ENCODE measurements around the gene AMPD3. TPM values are rescaled to one million over a fixed set of nuclear protein-coding genes. Genes with fewer than 3 reads are reported as not detected.

AMPD3 gene
- total RNA-seq, 2 experiments from 2014 or later, result 13.2 to 14.1 TPM

DNA sequence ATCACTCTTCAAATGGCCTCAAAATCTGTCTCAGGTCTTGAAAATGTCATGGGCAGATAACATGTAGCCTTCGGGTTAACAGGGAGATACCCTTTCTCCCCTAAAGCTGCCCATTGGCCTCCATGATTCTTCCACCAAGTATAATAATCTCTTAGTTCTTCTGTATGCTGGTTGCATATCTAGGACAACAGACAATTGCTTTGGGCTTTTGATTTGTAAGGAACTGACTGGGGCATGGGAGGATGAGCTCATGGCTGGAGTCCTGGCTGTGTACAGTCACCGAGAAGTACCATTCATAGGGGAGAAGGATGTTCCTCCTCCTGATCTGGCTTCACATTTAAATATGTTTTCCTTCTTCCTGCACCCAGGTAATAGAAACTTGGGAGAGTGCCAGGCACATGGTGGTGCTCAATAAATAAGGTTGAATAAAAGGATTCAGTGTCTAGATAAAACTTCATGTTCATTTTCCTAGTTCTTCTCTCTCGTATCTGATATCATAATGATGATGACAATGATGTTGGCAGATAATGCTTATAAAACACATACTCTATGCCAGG is 2.8 kb upstream of the AMPD3 start:
- H3K4me3 Mint-ChIP-seq, result peak overlapping the region; percentile 94
- Histone ChIP-seq H3K4me3 (ENCODE audit: low read length) (no peak overlapping the region), H3K27ac (ENCODE audit: low read depth in 1 of 2, low read length in 2 of 2) (peak overlapping the region in 1 of 2 donors; percentile 64), H3K4me1 (ENCODE audit: insufficient read depth, low read length) (peaks cover 54% of the 10 kb centered on the region), H3K36me3 (ENCODE audit: insufficient read depth, low read length) (no peaks in the 10 kb centered on the region), H3K9me3 (ENCODE audit: control insufficient read depth in 1 of 2, insufficient read depth in 1 of 2, low read length in 2 of 2) (no peaks in the 10 kb centered on the region), H3K27me3 (ENCODE audit: control insufficient read depth in 1 of 2, insufficient read depth in 2 of 2, low read length in 2 of 2) (no peaks in the 10 kb centered on the region)
- TF ChIP-seq, protein P1, sequence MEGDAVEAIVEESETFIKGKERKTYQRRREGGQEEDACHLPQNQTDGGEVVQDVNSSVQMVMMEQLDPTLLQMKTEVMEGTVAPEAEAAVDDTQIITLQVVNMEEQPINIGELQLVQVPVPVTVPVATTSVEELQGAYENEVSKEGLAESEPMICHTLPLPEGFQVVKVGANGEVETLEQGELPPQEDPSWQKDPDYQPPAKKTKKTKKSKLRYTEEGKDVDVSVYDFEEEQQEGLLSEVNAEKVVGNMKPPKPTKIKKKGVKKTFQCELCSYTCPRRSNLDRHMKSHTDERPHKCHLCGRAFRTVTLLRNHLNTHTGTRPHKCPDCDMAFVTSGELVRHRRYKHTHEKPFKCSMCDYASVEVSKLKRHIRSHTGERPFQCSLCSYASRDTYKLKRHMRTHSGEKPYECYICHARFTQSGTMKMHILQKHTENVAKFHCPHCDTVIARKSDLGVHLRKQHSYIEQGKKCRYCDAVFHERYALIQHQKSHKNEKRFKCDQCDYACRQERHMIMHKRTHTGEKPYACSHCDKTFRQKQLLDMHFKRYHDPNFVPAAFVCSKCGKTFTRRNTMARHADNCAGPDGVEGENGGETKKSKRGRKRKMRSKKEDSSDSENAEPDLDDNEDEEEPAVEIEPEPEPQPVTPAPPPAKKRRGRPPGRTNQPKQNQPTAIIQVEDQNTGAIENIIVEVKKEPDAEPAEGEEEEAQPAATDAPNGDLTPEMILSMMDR (IDR thresholded peaks at IDR 0.05), result no peak
- H3K9me3 Mint-ChIP-seq, result no peaks in the 10 kb centered on the region
- intact Hi-C loops (cut with DNase I, micrococcal nuclease), result loop anchor here in 1 of 2 experiments (10.0 kb wide), 3 partner anchors 157 to 697 kb away; partner anchors contain the start of genes SBF2 and ZBED5
- peaks cover 13% of the 10 kb centered on the region for H3K36me3 Mint-ChIP-seq (ENCODE audit: low read depth)
- peak in 1 of 14 experiments; percentile 34 for DNase-seq
- CTCF ChIA-PET, result interaction anchor here (1.1 to 3.2 kb wide), 4 partner anchors 9 to 89 kb away, joined by 3 to 22 read pairs (median 4); partner anchors contain the start of gene RNF141
- H3K27me3 Mint-ChIP-seq, result no peaks in the 10 kb centered on the region
- H3K27ac Mint-ChIP-seq, result peak overlapping the region; percentile 95
- POLR2A ChIA-PET, result interaction anchor here (0.9 to 1.3 kb wide), 5 partner anchors 10 to 356 kb away, joined by 3 to 4 read pairs (median 3); partner anchors contain the start of gene EIF4G2
- peaks cover 65% of the 10 kb centered on the region for H3K4me1 Mint-ChIP-seq (ENCODE audit: low read depth)
- no peak for ATAC-seq (ENCODE audit: poor library complexity)

DNA sequence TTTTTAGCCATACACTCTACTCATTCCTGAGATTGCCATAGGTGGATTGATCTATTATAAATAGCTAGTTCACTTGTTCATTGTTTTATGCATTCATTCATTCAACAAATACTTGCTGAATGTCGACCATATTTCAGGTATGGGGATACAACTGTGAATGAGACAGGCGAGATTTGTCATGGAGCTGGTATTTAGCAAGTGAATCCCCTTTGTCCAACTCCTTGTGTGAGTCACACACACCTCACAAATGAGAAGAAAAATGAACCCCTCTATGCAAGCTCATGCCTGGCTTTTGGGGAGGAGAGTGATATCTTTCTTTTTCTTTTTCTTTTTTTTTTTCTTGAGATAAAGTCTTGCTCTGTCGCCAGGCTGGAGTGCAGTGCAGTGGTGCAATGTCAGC is 1.8 kb upstream of the AMPD3 start:
- H3K27ac Mint-ChIP-seq, result peak overlapping the region; percentile 95

More for the DNA sequence above, 1.8 kb upstream of the AMPD3 start:
- Mint-ChIP-seq H3K9me3 (no peaks in the 10 kb centered on the region), H3K36me3 (ENCODE audit: low read depth) (peaks cover 13% of the 10 kb centered on the region), H3K27me3 (no peaks in the 10 kb centered on the region), H3K4me3 (no peak overlapping the region), H3K4me1 (ENCODE audit: low read depth) (peaks cover 75% of the 10 kb centered on the region)
- no peaks in the 10 kb centered on the region for H3K9me3 ChIP-seq (ENCODE audit: control insufficient read depth in 1 of 2, insufficient read depth in 1 of 2, low read length in 2 of 2)
- H3K4me3 ChIP-seq (ENCODE audit: low read length), result no peak overlapping the region
- intact Hi-C loops (cut with DNase I, micrococcal nuclease), result loop anchor here in 1 of 2 experiments (10.0 kb wide), 3 partner anchors 158 to 698 kb away; partner anchors contain the start of genes SBF2 and ZBED5
- peaks cover 63% of the 10 kb centered on the region for H3K4me1 ChIP-seq (ENCODE audit: insufficient read depth, low read length)
- DNase-seq, result no peak
- no peak for ATAC-seq (ENCODE audit: poor library complexity)
- TF ChIP-seq, protein P1 (IDR thresholded peaks at IDR 0.05), result no peak
- no peaks in the 10 kb centered on the region for H3K27me3 ChIP-seq (ENCODE audit: control insufficient read depth in 1 of 2, insufficient read depth in 2 of 2, low read length in 2 of 2)
- ChIA-PET POLR2A (interaction anchor here (1.4 to 3.7 kb wide), 2 partner anchors 8 to 355 kb away, joined by 4 to 15 read pairs; partner anchors contain the start of gene EIF4G2), CTCF (interaction anchor here (1.1 to 3.2 kb wide), 2 partner anchors 82 to 88 kb away, joined by 3 to 22 read pairs; partner anchors contain the start of gene RNF141)
- no peaks in the 10 kb centered on the region for H3K36me3 ChIP-seq (ENCODE audit: insufficient read depth, low read length)
- no peak overlapping the region for H3K27ac ChIP-seq (ENCODE audit: low read depth in 1 of 2, low read length in 2 of 2)

Data from CD4-positive, alpha-beta T cell (primary cell).